Kidney (tissue), 14 donors: ENCODE measurements around the gene YJU2. TPM values are rescaled to one million over a fixed set of nuclear protein-coding genes. Genes with fewer than 3 reads are reported as not detected.
"Not testable (repeated sequence)": the region's sequence is repeated elsewhere in the genome, so short reads cannot be mapped to it uniquely, and the experiment has no call there.

Experiments used
- DNase-seq, 5 donors: peaks; one replicate each; pipeline ENCODE4 v3.0.0-alpha.2; 2013 to 2020
- FAIRE-seq: peaks from 2 replicates; lab custom pipeline; 2012; peaks lifted over from hg19 to GRCh38; lab: Jason Lieb, UNC
- H3K27ac ChIP-seq, 2 donors: one replicate each; pipeline ENCODE4 v1.7.0; 2013; ENCODE audit warnings: low read depth in 2 of 2, low read length in 2 of 2, inconsistent platforms in 1 of 2
- H3K27me3 ChIP-seq: one replicate; pipeline ENCODE4 v1.7.1; 2013; ENCODE audit warnings: low read length, inconsistent platforms; ENCODE audit not compliant: control insufficient read depth, insufficient read depth
- H3K36me3 ChIP-seq, 3 donors: one replicate each; pipeline versions ENCODE4 v1.7.0 to v1.7.1; 2013; ENCODE audit warnings: low read length in 3 of 3, control low read depth in 1 of 3, inconsistent platforms in 1 of 3; ENCODE audit not compliant: insufficient read depth in 3 of 3, control insufficient read depth in 2 of 3
- H3K4me1 ChIP-seq, 3 donors: one replicate each; pipeline versions ENCODE4 v1.7.0 to v1.7.1; 2013; ENCODE audit warnings: low read length in 3 of 3, inconsistent platforms in 1 of 3, low read depth in 1 of 3; ENCODE audit not compliant: control insufficient read depth in 2 of 3, insufficient read depth in 2 of 3
- H3K4me3 ChIP-seq, 3 donors: one replicate each; pipeline versions ENCODE4 v1.7.0 to v1.8.1; 2013; ENCODE audit warnings: low read length in 3 of 3, control low read depth in 1 of 3, inconsistent platforms in 1 of 3
- H3K9ac ChIP-seq, 3 donors: one replicate each; pipeline versions ENCODE4 v1.7.0 to v1.7.1; 2013; ENCODE audit warnings: low read length in 3 of 3, control low read depth in 1 of 3, inconsistent platforms in 1 of 3
- H3K9me3 ChIP-seq, 3 donors: one replicate each; pipeline versions ENCODE4 v1.7.0 to v1.7.1; 2013; ENCODE audit warnings: low read length in 3 of 3, control low read depth in 1 of 3, inconsistent platforms in 1 of 3; ENCODE audit not compliant: control insufficient read depth in 2 of 3, insufficient read depth in 1 of 3
- CTCF ChIP-seq: IDR thresholded peaks from 3 replicates; pipeline ENCODE4 v1.5.1; 2012; ENCODE audit warnings: mild to moderate bottlenecking, moderate library complexity, borderline replicate concordance; ENCODE audit not compliant: insufficient read depth; ENCODE audit errors: extremely low read depth
- intact Hi-C: fragments of 100-400 bp; cut with DNase I; formaldehyde crosslinking; loops from one replicate; pipeline ENCODE4 v1.11.1; 2022
- polyA plus RNA-seq: library from polyadenylated mRNA; stranded (reverse); fragments of 350-450 nt; fragmentation: Illumina TruSeq; extraction: RNeasy Lipid Tissue Mini Kit (QIAGEN cat#74804); gene quantifications from one replicate; pipeline ENCODE4 v1.2.3, GENCODE V29; 2014; ENCODE audit warnings: low read depth, low replicate concordance; ENCODE audit not compliant: insufficient read depth
- total RNA-seq: library from RNA; stranded (reverse); fragmentation: NEBNext Ultra II Directional; extraction: Animal tissue kit (Norgen Biotek cat#: 25700); gene quantifications from one replicate; pipeline ENCODE4 v1.2.1, GENCODE V29; 2021
- donor health status: control.
- donor health status: control.
- donor health status: control.
- donor health status: control.
- donor health status: control.
- donor health status: DM: yes; HTN: yes; CAD: no.
- donor health status: Normal renal cell carcinoma (clear cell type).

Gene YJU2
- total and polyA plus RNA-seq, 2 donors from 2014 or later: 22.5 to 26.0 TPM

DNA sequence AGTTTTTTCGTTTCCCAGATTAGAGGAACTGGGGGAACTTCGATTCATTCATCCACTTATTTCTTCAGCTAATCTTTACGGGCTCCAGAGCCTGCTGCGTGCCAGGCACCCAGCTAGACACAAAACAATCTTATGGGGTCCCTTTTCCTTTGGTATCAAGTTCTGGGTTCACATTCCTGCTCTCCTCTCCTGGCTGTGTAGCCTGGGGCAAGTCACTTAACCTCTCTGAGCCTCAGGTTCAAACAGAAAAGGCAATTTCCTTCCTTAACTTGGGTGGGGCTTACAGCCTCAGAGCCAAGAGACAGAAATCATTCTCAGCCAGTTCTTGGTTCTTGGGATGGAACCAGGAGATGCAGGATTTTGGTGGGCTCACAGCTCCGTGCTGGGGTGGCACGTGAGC, 38.1 kb downstream of the YJU2 start:
- FAIRE-seq: no peak
- no peak overlapping the region for H3K9ac ChIP-seq
- no peaks in the 10 kb centered on the region for H3K4me1 ChIP-seq
- no peak overlapping the region for H3K27ac ChIP-seq
- intact Hi-C loops: no loop called here
- no peaks in the 10 kb centered on the region for H3K9me3 ChIP-seq
- TF ChIP-seq CTCF: no peak
- H3K4me3 ChIP-seq: no peak overlapping the region
- no peak for DNase-seq
- no peaks in the 10 kb centered on the region for H3K36me3 ChIP-seq
- H3K27me3 ChIP-seq: no peaks in the 10 kb centered on the region

DNA sequence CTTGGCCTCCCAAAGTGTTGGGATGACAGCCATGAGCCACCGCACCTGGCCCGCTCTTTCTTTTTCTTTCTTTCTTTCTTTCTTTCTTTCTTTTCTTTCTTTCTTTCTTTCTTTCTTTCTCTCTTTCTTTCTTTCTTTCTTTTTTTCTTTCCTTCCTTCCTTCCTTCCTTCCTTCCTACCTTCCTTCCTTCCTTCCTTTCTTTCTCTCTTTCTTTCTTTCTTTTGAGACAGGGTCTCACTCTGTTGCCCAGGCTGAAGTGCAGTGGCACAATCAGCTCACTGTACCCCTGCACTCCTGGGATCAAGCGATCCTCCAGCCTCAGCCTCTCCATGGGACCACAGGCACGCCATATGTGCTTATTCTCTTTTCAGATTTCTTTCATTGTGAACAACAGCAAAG, 39.3 kb downstream of the YJU2 start:
- H3K9me3 ChIP-seq, H3K4me1 ChIP-seq, H3K9ac ChIP-seq, H3K36me3 ChIP-seq, intact Hi-C loops, H3K27me3 ChIP-seq, H3K27ac ChIP-seq, H3K4me3 ChIP-seq, FAIRE-seq, DNase-seq: not testable (repeated sequence)

DNA sequence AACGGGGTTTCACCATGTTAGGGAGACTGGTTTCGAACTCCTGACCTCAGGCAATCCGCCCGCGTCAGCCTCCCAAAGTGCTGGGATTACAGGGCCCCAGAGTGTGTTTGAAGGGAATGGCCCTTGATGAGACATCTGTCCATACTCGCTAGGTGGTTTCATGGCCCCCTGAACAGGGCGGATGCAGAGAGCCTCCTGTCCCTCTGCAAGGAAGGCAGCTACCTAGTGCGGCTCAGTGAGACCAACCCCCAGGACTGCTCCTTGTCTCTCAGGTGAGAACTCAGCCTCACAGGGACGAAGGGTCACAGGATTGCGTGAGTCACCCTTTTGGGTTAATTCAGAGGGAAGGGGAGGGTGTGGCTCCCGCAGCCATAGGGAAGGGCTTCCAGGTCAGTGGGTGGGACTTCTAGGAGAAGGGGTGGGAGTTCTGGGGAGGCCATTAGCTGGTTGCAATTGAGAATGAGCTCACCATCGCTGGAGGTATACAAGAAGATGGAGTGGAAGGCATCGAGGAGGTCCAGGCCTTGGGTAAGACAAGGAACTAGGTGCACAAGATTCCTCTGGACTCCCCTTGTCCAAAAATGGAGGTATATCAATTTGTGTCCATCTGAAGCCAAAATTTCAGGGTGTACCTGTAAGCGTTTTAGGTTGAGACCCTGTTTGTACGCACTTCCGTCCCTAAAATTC, 41.4 kb downstream of the YJU2 start:
- H3K36me3 ChIP-seq: no peaks in the 10 kb centered on the region
- no peaks in the 10 kb centered on the region for H3K4me1 ChIP-seq
- H3K27ac ChIP-seq: no peak overlapping the region
- DNase-seq (no peak), FAIRE-seq (no peak)
- H3K9ac ChIP-seq: no peak overlapping the region
- no peaks in the 10 kb centered on the region for H3K27me3 ChIP-seq
- H3K9me3 ChIP-seq: no peaks in the 10 kb centered on the region
- H3K4me3 ChIP-seq: no peak overlapping the region
- TF ChIP-seq CTCF: no peak
- intact Hi-C loops: no loop called here

DNA sequence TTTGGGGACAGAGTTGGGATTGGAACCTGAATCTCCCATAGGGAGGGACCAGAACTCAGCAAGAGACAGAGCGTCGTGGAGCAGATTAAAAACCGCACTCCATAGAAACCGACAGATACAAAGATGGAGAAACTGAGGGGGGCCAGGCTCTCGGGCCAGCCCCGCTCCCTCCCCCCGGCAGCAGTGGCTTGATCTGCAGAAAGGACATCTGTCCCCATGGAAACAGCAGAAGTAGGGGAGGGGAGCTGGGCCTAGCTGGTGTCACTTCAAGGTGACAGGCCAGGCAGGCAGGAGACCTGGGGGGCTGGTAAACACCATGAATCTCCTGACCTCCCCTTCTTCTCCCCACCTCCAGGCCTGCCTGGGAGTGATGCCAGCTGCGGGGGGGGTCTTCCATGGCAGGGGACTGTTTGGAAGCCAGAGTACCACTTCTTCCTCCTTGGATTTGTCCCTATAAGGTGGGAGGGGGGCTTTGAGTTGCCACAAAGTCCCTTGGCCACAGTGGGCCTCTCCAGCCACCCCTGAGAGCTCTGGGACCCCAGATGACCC, 44.4 kb downstream of the YJU2 start:
- Histone ChIP-seq H3K27me3 (no peaks in the 10 kb centered on the region), H3K9me3 (no peaks in the 10 kb centered on the region), H3K27ac (no peak overlapping the region), H3K9ac (no peak overlapping the region), H3K4me1 (no peaks in the 10 kb centered on the region), H3K36me3 (no peaks in the 10 kb centered on the region), H3K4me3 (no peak overlapping the region)
- FAIRE-seq (no peak), DNase-seq (no peak)
- intact Hi-C loops: no loop called here
- no peak for TF ChIP-seq CTCF
